ENCODE data around the gene INPP5B. TPM values are rescaled to one million over a fixed set of nuclear protein-coding genes. Genes with fewer than 3 reads are reported as not detected.
A peak's percentile ranks its signal among the peaks of the same experiment; 100 is the strongest.

The INPP5B gene
- total and polyA plus RNA-seq, 9 of the 15 experiments (the other 6 are each of a cell fraction or from before 2014, with no cell fraction given): 14.1 to 28.7 (median 20.9) TPM

DNA sequence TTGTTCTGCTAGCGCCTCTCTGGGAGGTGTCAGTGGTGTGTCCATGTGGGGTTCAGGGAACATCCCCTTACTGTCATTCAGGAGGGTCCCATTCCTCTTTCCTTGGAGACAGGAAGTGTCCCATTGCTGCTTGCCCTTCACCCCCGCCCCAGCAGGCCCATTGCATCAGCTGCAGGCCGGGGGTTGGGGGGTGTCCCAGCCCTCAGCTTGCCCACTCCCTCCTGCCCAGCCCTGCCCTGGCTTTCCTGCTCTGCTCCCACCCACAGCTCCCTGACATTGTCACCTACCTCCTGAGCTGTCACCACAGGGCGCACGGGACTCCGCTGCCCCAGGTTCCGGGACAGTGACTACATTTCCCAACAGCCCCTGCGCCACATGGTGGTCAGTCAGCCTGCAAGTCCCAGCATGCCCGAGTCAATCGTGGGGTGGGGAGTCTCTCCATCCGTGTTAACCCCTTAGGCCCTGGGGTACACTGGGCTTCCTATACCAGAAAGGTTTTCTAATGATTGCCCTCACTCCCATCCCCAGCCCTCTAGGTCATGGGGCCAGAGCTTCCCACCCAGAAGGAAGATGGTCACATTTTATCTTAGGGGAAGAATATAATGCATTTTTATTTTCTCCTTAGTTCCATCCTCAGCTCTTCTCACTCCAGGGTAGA lies at the start of gene INPP5B (continued):
- TF ChIP-seq NFIC (IDR thresholded peaks at IDR 0.05) (0 out of 2 replicates have a peak, but pooled peaks have one; percentile 7), POLR2AphosphoS5 (IDR thresholded peaks at IDR 0.05; ENCODE audit: control insufficient read depth, insufficient read depth, low read depth, low read length) (no peak), ZNF121 (CRISPR knock-in tag; conservative IDR thresholded peaks at IDR 0.05) (no peak), ZBED1 (IDR thresholded peaks at IDR 0.05) (no peak), HMG20A (CRISPR knock-in tag; conservative IDR thresholded peaks at IDR 0.05) (no peak), RNF2 (IDR thresholded peaks at IDR 0.05) (no peak), ZKSCAN3 (CRISPR knock-in tag; IDR thresholded peaks at IDR 0.05) (no peak), SMARCA4 (IDR thresholded peaks at IDR 0.05) (no peak; the same call in 1 of the 2 replicates), ARNT (IDR thresholded peaks at IDR 0.05) (peak; percentile 23 to 92; a peak in 2 of 4 replicates), SIN3B (IDR thresholded peaks at IDR 0.05; ENCODE audit: low read depth) (peak; percentile 16; the same call in 1 of the 2 replicates), CSDE1 (IDR thresholded peaks at IDR 0.05) (no peak), ZNF780A (CRISPR knock-in tag; IDR thresholded peaks at IDR 0.05) (no peak), ZNF232 (CRISPR knock-in tag; IDR thresholded peaks at IDR 0.05) (peak; percentile 21; the same call in 1 of the 2 replicates), TAL1 (IDR thresholded peaks at IDR 0.05) (no peak), BRD9 (IDR thresholded peaks at IDR 0.05; ENCODE audit: low read depth, partially characterized antibody) (no peak), KHSRP (IDR thresholded peaks at IDR 0.05) (no peak), MTA2 (IDR thresholded peaks at IDR 0.05; ENCODE audit: low read depth) (peak; percentile 23; the same call in 1 of the 2 replicates), XRCC3 (IDR thresholded peaks at IDR 0.05) (no peak), MCM2 (IDR thresholded peaks at IDR 0.05; ENCODE audit: low read depth) (no peak), KLF10 (CRISPR knock-in tag; IDR thresholded peaks at IDR 0.05) (no peak), ZFPM2 (CRISPR knock-in tag; IDR thresholded peaks at IDR 0.05) (no peak), ZNF75A (CRISPR knock-in tag; IDR thresholded peaks at IDR 0.05) (no peak), ELF1 (tag; IDR thresholded peaks at IDR 0.05) (peak; percentile 93), CC2D1A (IDR thresholded peaks at IDR 0.05) (no peak), STAT5B (CRISPR knock-in tag; IDR thresholded peaks at IDR 0.05) (no peak), SREBF1 (IDR thresholded peaks at IDR 0.05; ENCODE audit: borderline replicate concordance, low read depth, low read length) (0 out of 2 replicates have a peak, but pooled peaks have one; percentile 37)
- TF ChIP-seq, protein P1, sequence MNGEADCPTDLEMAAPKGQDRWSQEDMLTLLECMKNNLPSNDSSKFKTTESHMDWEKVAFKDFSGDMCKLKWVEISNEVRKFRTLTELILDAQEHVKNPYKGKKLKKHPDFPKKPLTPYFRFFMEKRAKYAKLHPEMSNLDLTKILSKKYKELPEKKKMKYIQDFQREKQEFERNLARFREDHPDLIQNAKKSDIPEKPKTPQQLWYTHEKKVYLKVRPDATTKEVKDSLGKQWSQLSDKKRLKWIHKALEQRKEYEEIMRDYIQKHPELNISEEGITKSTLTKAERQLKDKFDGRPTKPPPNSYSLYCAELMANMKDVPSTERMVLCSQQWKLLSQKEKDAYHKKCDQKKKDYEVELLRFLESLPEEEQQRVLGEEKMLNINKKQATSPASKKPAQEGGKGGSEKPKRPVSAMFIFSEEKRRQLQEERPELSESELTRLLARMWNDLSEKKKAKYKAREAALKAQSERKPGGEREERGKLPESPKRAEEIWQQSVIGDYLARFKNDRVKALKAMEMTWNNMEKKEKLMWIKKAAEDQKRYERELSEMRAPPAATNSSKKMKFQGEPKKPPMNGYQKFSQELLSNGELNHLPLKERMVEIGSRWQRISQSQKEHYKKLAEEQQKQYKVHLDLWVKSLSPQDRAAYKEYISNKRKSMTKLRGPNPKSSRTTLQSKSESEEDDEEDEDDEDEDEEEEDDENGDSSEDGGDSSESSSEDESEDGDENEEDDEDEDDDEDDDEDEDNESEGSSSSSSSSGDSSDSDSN (IDR thresholded peaks at IDR 0.05; ENCODE audit: borderline replicate concordance in 1 of 2, low read depth in 2 of 2, low read length in 2 of 2): no peak
- TF ChIP-seq, protein P2, sequence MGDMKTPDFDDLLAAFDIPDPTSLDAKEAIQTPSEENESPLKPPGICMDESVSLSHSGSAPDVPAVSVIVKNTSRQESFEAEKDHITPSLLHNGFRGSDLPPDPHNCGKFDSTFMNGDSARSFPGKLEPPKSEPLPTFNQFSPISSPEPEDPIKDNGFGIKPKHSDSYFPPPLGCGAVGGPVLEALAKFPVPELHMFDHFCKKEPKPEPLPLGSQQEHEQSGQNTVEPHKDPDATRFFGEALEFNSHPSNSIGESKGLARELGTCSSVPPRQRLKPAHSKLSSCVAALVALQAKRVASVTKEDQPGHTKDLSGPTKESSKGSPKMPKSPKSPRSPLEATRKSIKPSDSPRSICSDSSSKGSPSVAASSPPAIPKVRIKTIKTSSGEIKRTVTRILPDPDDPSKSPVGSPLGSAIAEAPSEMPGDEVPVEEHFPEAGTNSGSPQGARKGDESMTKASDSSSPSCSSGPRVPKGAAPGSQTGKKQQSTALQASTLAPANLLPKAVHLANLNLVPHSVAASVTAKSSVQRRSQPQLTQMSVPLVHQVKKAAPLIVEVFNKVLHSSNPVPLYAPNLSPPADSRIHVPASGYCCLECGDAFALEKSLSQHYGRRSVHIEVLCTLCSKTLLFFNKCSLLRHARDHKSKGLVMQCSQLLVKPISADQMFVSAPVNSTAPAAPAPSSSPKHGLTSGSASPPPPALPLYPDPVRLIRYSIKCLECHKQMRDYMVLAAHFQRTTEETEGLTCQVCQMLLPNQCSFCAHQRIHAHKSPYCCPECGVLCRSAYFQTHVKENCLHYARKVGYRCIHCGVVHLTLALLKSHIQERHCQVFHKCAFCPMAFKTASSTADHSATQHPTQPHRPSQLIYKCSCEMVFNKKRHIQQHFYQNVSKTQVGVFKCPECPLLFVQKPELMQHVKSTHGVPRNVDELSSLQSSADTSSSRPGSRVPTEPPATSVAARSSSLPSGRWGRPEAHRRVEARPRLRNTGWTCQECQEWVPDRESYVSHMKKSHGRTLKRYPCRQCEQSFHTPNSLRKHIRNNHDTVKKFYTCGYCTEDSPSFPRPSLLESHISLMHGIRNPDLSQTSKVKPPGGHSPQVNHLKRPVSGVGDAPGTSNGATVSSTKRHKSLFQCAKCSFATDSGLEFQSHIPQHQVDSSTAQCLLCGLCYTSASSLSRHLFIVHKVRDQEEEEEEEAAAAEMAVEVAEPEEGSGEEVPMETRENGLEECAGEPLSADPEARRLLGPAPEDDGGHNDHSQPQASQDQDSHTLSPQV (IDR thresholded peaks at IDR 0.05): peak; percentile 70

Data from K562 (cell line).